K562 (cell line): Measurements from ENCODE around the gene METTL2A. TPM values are rescaled to one million over a fixed set of nuclear protein-coding genes. Genes with fewer than 3 reads are reported as not detected.
A peak's percentile ranks its signal among the peaks of the same experiment; 100 is the strongest.
"Not testable (repeated sequence)": the region's sequence is repeated elsewhere in the genome, so short reads cannot be mapped to it uniquely, and the experiment has no call there.

Experiments used
- ATAC-seq: fragments of 200-7000 bp; cut with Tn5 transposase; 3 replicates; pipeline ENCODE4 v1.9.1; 2020; ENCODE audit warnings: moderate library complexity
- BruUV-seq: library from RNA; stranded (reverse); fragments of 400-500 nt; replicated peaks from 2 replicates; lab custom pipeline; 2021; lab: Mats Ljungman, UMichigan
- CTCF ChIA-PET: fragments of 300-600 bp; formaldehyde crosslinking; extraction: SDS; loops from one replicate; lab custom pipeline; 2021; ENCODE audit warnings: low intra/inter-chr PET ratio; lab: Yijun Ruan, JAX
- POLR2A ChIA-PET: fragments of 300-600, 350-650 bp; sonication (Branson Sonifier 250); formaldehyde crosslinking; extraction: SDS; loops from one replicate; lab custom pipeline; 2021; ENCODE audit warnings: antibody characterized with exemption, inconsistent platforms; lab: Yijun Ruan, JAX
- DNase-seq, 4 experiments: peaks; one replicate each; pipeline versions ENCODE4 v3.0.0 to v3.0.0-alpha.2; 2011 to 2018; ENCODE audit warnings: low spot score in 3 of 4, mixed read lengths in 3 of 4; ENCODE audit errors: extremely low read depth in 1 of 4
- FAIRE-seq: peaks from 2 replicates; lab custom pipeline; 2011; peaks lifted over from hg19 to GRCh38; lab: Jason Lieb, UNC
- H2AFZ ChIP-seq: 2 replicates; pipeline ENCODE4 v1.6.0; 2011; ENCODE audit warnings: low read depth, low read length, control low read depth, inconsistent platforms
- H3K27ac ChIP-seq: fragments of 200-600 bp; 3 replicates; pipeline ENCODE4 v1.8.0; 2011; ENCODE audit warnings: low read depth, mild to moderate bottlenecking, control low read depth, inconsistent platforms, low read length, moderate library complexity, mixed read lengths; ENCODE audit errors: extremely low read depth
- H3K27me3 ChIP-seq, 2 experiments: fragments of 300-600 bp in 1 of 2; 2 replicates in 1 of 2; 3 replicates in 1 of 2; pipeline versions ENCODE4 v1.6.0 to v1.8.0; 2011; ENCODE audit warnings: inconsistent platforms in 2 of 2, low read length in 2 of 2, mild to moderate bottlenecking in 1 of 2, mixed read lengths in 1 of 2, moderate library complexity in 1 of 2; ENCODE audit not compliant: control insufficient read depth in 2 of 2, insufficient read depth in 2 of 2
- H3K36me3 ChIP-seq: fragments of 300-600 bp; 3 replicates; pipeline ENCODE4 v1.8.0; 2011; ENCODE audit warnings: mild to moderate bottlenecking, low read length, inconsistent platforms; ENCODE audit not compliant: control insufficient read depth, insufficient read depth
- H3K4me1 ChIP-seq, 2 experiments: fragments of 200-600 bp in 1 of 2; replicated peaks in 1 of 2; 2 replicates in 1 of 2; 3 replicates in 1 of 2; pipeline versions ENCODE4 v1.5.1 to v1.8.0; 2011; ENCODE audit warnings: inconsistent platforms in 2 of 2, low read length in 2 of 2, mild to moderate bottlenecking in 1 of 2, mixed read lengths in 1 of 2, moderate library complexity in 1 of 2; ENCODE audit not compliant: control insufficient read depth in 2 of 2, insufficient read depth in 2 of 2
- H3K4me2 ChIP-seq: 2 replicates; pipeline ENCODE4 v1.6.1; 2011; ENCODE audit warnings: low read length, control low read depth, inconsistent platforms, mixed read lengths; ENCODE audit not compliant: insufficient read depth
- H3K4me3 ChIP-seq: fragments of 200-600 bp; sonication (generic), shearing (Covaris generic); 2 replicates; pipeline ENCODE4 v1.5.1; 2016; ENCODE audit warnings: control low read depth, inconsistent platforms
- H3K79me2 ChIP-seq: fragments of 200-600 bp; 3 replicates; pipeline ENCODE4 v1.8.0; 2011; ENCODE audit warnings: low read length, inconsistent platforms; ENCODE audit not compliant: control insufficient read depth, insufficient read depth
- H3K9ac ChIP-seq, 2 experiments: 2 replicates each; pipeline versions ENCODE4 v1.6.0 to v1.6.1; 2011; ENCODE audit warnings: low read depth in 2 of 2, low read length in 2 of 2, control low read depth in 1 of 2, inconsistent platforms in 1 of 2, mild to moderate bottlenecking in 1 of 2, mixed read lengths in 1 of 2; ENCODE audit not compliant: insufficient read depth in 1 of 2
- H3K9me1 ChIP-seq: one replicate; pipeline ENCODE4 v1.6.0; 2011; ENCODE audit warnings: inconsistent platforms, mild to moderate bottlenecking, low read length, moderate library complexity; ENCODE audit not compliant: control insufficient read depth, insufficient read depth
- H3K9me3 ChIP-seq: replicated peaks from 2 replicates; pipeline ENCODE4 v1.5.1; 2011; ENCODE audit warnings: low read depth, low read length, inconsistent platforms; ENCODE audit not compliant: control insufficient read depth, insufficient read depth
- H4K20me1 ChIP-seq: replicated peaks from 2 replicates; pipeline ENCODE4 v1.6.1; 2011; ENCODE audit warnings: low read length, inconsistent platforms, mixed read lengths; ENCODE audit not compliant: control insufficient read depth, insufficient read depth
- KDM1A ChIP-seq, 2 experiments: fragments of 450-650 bp; IDR thresholded peaks; 2 replicates each; pipeline ENCODE4 v1.6.1; 2016; ENCODE audit warnings: mild to moderate bottlenecking in 2 of 2
- RCOR1 ChIP-seq, 2 experiments: IDR thresholded peaks; 2 replicates each; pipeline ENCODE4 v1.6.1; 2012; ENCODE audit warnings: low read depth in 2 of 2, low read length in 2 of 2, borderline replicate concordance in 1 of 2, improper control_type of control experiment in 1 of 2
- WGBS: fragments of 100-300 bp; shearing (Covaris generic); methylation state at CpG from one replicate; pipeline ENCODE4 v1.1.6; 2016; ENCODE audit warnings: low coverage, mixed read lengths; ENCODE audit not compliant: insufficient coverage; ENCODE audit errors: missing lambda C conversion rate; 5-methylcytosine and 5-hydroxymethylcytosine counted together
- in situ Hi-C: fragments of 300-500 bp; cut with MboI; formaldehyde crosslinking; loops from 4 replicates; pipeline ENCODE4 v1.15.0; 2018; ENCODE audit warnings: inconsistent platforms, mixed read lengths
- intact Hi-C: fragments of 100-400 bp; cut with micrococcal nuclease; formaldehyde crosslinking; loops from 2 replicates; pipeline ENCODE4 v1.14.2; 2022
- polyA plus RNA-seq, 8 experiments: library from polyadenylated mRNA; depleted of rRNA in 4 of 8; stranded (reverse) in 5 of 8; unstranded in 3 of 8; fragments of >200 nt; fragmentation: Nextera tagmentation in 2 of 8; fragmentation: Illumina TruSeq in 1 of 8; extraction: Ambion mirVana in 2 of 8; extraction: Trizol in 1 of 8; gene quantifications; 2 replicates each; pipeline versions ENCODE4 v1.2.1 to v1.2.3, GENCODE V29; 2011 to 2014; ENCODE audit warnings: inconsistent platforms in 1 of 8, missing spikeins in 1 of 8
- total RNA-seq, 7 experiments: library from RNA; depleted of rRNA in 6 of 7; stranded (reverse); fragments of >200 nt in 6 of 7; fragmentation: Illumina TruSeq in 2 of 7; extraction: Trizol in 2 of 7; gene quantifications; 2 replicates each; pipeline versions ENCODE4 v1.2.1 to v1.2.3, GENCODE V29; 2011 to 2021; ENCODE audit warnings: low replicate concordance in 1 of 7

METTL2A gene
- total and polyA plus RNA-seq, 9 of the 15 experiments (the other 6 are each of a cell fraction or from before 2014, with no cell fraction given) = 21.0 to 52.5 (median 33.2) TPM

GRCh38 chr17:62464422-62464821, 40.7 kb downstream of the METTL2A start:
- in situ Hi-C loops, FAIRE-seq, H3K27me3 ChIP-seq, H3K9me1 ChIP-seq, H4K20me1 ChIP-seq, DNase-seq, H3K79me2 ChIP-seq, H3K27ac ChIP-seq, H3K9ac ChIP-seq, H3K4me1 ChIP-seq, intact Hi-C loops, BruUV-seq, H3K4me3 ChIP-seq, H3K4me2 ChIP-seq, H3K9me3 ChIP-seq, CTCF ChIA-PET, ATAC-seq, POLR2A ChIA-PET, H2AFZ ChIP-seq, H3K36me3 ChIP-seq: not testable (repeated sequence)
- WGBS = 19% methylated on average over 2 of the region's 3 CpGs
- TF ChIP-seq KDM1A (IDR thresholded peaks at IDR 0.05) (peak; percentile 12 to 14; a peak in 1 of 4 replicates), RCOR1 (IDR thresholded peaks at IDR 0.05; ENCODE audit: borderline replicate concordance in 1 of 2, low read depth in 2 of 2, low read length in 2 of 2) (0 out of 4 replicates have a peak, but pooled peaks of 1 of the 2 experiments have one; percentile 11)

GRCh38 chr17:62465271-62465670, 41.6 kb downstream of the METTL2A start:
- POLR2A ChIA-PET, H3K9ac ChIP-seq, H2AFZ ChIP-seq, H3K27ac ChIP-seq, BruUV-seq, H3K4me3 ChIP-seq, ATAC-seq, intact Hi-C loops, H3K4me1 ChIP-seq, H3K27me3 ChIP-seq, H3K79me2 ChIP-seq, H3K4me2 ChIP-seq, DNase-seq, in situ Hi-C loops, H3K9me1 ChIP-seq, H4K20me1 ChIP-seq, H3K9me3 ChIP-seq, H3K36me3 ChIP-seq, FAIRE-seq, CTCF ChIA-PET: not testable (repeated sequence)
- 73% methylated on average over 6 of the region's 7 CpGs for WGBS
